ENCODE results near the gene PTPN1.
"Not testable (repeated sequence)": the region's sequence is repeated elsewhere in the genome, so short reads cannot be mapped to it uniquely, and the experiment has no call there.

Gene PTPN1

GRCh38 chr20:50509923-50510705 lies at the start of gene PTPN1:
PTPN1 (plus strand) TSS chr20:50510383; CDS start chr20:50510528, 145 bp downstream.
- peak; percentile 97 to 98 for DNase-seq (ENCODE audit: low read depth in 2 of 2)

- DNase-seq (ENCODE audit: low read depth in 2 of 2) = peak; percentile 47 to 58
Observed at GRCh38 chr20:50460608-50461267, 49.4 kb upstream of the PTPN1 start.

GRCh38 chr20:50462093-50462690 lies 48.0 kb upstream of the PTPN1 start:
- DNase-seq (ENCODE audit: low read depth in 2 of 2) = no peak

DNA sequence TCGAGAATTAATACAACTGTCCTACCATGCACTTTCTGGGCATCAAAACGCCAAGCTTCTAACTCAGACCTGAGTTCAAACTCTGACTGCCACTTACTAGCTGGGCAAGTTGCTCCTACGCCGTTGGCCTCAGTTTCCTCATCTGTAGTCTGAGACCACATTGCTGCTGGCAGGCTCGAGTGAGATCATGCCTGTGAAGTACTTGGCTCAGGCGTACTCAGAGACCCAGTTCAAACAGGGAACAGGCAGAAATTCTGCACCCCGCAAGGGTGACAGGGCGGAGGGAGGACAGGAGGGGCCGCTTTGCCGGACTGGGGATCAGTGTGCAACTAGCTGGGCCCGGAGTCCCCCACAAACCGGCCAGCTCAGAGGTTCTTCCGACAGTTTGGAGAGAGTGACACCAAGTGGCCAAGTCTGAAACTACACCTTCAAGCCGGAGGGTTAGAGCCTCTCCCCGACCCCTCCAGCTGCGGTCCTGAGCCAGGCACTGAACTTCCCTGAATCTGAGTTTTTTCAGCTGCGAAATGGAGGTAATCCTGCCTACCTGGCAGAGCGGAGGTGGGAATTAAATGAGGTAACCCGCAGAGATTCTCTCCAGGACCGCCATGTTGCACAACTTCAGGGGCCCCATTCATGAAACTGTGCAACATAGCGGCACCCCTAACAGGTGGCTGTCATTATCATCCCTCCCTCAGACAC lies 46.0 kb upstream of the PTPN1 start:
- DNase-seq (ENCODE audit: low read depth in 2 of 2) = no peak

DNA sequence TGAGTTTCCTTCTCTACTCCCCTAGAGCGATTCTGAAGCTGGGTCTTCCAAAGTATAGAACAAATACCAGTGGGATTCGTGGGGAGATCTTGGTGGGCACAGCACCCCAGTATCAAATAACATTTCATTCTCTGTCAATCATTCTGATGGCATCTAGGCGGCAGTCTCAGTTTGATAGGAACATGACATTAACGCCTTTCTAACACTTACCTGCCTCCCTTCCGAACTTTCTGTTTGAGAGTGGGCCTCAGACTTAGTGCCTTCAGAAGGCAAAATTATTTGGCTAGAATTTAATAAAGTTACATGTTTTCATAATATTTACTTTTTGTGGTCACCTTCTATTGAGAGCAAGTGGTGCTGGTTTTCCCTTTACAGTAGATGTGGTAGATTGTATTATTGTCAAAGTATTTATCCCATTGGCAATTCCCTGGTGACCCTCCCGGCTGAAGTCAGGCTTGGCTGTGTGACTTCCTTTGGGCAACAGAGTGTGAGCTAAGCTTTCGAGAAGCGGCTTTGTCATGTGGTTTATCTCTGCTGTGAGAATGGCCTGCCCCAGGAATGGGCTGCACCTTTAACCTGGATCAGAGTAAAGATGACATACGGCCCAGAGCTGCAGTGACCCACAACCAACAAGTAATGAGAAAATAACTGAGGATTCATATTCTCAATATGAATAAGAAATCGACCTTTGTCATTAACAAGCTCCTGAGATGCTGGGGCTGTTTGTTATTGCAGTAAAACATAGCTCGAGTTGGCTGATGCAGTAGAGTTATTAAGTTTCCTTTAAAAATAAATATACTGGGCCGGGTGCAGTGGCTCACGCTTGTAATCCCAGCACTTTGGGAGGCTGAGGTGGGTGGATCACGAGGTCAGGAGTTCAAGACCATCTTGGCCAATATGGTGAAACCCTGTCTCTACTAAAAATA lies 45.2 kb upstream of the PTPN1 start:
- DNase-seq (ENCODE audit: low read depth in 2 of 2) = no peak

GRCh38 chr20:50467174-50467573 lies 43.0 kb upstream of the PTPN1 start:
- DNase-seq (ENCODE audit: low read depth in 2 of 2) = no peak

DNA sequence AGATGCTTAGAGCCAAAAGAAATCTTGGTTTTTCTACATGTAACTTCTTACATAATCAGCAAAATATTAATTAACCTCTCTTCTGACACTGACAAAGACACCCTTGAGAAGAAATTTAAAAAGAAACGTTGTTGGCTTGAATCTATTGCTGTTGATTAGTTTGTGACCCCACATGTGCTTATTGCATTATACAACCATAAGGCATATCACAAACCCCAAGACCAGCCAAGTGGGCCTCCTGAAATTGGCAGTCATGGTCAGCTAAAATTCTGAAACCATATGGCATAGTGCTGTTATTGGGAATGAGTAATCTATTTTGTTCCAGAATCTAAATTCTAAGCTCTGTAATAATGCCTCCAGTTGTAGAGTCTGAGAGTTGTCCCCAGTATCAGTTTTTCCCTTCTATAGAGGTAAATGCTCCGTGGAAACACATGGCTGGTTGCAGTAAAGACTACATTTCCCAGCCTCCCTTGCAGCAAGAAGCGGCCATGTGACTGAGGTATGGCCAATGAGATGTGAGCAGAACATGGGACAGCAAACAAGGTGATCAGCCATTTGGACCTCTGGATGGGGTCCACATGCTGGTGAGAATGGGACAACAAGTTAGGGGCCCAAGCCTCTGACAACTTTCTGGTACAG lies 42.3 kb upstream of the PTPN1 start:
- no peak for DNase-seq (ENCODE audit: low read depth in 2 of 2)

- no peak for DNase-seq (ENCODE audit: low read depth in 2 of 2)
Observed at GRCh38 chr20:50468378-50468798, 41.8 kb upstream of the PTPN1 start.

DNA sequence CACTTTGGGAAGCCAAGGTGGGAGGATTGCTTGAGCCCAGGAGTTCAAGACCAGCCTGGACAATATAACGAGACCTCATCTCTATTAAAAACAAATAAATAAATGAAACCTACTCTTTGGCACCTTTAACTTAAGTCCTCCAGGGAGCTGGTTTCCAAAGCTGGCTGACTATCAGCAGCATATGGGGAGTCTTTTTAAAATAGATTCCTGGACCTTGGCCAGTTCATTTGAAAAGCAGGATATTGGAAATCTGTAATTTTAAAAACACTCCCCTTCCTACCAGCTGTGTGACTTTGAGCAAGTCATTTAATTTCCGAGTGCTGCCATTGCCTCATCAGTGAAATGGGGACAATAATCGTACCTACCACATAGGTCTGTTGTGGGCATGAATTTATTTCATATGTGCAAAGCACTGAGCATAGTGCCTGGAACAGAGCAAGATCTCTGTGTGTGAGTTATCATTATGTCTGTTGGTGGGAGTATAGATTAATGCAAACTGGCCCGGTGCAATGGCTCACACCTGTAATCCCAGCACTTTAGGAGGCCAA lies 40.9 kb upstream of the PTPN1 start:
- no peak for DNase-seq (ENCODE audit: low read depth in 2 of 2)

- DNase-seq (ENCODE audit: low read depth in 2 of 2) = no peak
Observed at GRCh38 chr20:50469796-50470195, 40.4 kb upstream of the PTPN1 start.

DNA sequence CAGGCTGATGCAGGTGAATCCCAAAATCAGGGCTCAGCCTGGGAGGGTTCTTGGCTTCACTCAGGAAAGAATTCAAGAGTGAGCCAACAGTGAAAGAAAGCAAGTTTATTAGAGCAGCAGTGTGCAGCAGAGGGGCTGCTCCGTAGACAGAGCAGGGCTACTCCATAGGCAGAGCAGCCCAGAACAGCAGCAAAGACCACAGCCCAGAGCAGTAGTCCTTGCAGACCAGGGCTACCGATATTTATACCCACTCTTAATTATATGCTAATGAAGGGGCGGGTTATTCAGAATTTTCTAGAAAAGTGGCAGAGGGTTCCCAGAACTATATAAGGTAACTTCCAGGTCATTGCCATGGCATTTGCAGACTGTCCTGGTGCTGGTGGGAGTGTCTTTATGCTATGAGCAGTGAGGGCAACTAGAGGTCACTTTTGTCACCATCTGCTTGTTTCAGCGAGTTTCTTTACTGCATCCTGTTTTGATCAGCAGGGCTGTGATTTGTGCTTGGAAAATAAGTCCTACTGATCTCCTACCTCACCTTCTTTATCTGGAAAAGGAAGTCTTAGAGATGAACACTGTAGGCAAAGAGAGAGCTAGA lies 39.8 kb upstream of the PTPN1 start:
- no peak for DNase-seq (ENCODE audit: low read depth in 2 of 2)

GRCh38 chr20:50471231-50471630 lies 39.0 kb upstream of the PTPN1 start:
- DNase-seq (ENCODE audit: low read depth in 2 of 2) = no peak

DNA sequence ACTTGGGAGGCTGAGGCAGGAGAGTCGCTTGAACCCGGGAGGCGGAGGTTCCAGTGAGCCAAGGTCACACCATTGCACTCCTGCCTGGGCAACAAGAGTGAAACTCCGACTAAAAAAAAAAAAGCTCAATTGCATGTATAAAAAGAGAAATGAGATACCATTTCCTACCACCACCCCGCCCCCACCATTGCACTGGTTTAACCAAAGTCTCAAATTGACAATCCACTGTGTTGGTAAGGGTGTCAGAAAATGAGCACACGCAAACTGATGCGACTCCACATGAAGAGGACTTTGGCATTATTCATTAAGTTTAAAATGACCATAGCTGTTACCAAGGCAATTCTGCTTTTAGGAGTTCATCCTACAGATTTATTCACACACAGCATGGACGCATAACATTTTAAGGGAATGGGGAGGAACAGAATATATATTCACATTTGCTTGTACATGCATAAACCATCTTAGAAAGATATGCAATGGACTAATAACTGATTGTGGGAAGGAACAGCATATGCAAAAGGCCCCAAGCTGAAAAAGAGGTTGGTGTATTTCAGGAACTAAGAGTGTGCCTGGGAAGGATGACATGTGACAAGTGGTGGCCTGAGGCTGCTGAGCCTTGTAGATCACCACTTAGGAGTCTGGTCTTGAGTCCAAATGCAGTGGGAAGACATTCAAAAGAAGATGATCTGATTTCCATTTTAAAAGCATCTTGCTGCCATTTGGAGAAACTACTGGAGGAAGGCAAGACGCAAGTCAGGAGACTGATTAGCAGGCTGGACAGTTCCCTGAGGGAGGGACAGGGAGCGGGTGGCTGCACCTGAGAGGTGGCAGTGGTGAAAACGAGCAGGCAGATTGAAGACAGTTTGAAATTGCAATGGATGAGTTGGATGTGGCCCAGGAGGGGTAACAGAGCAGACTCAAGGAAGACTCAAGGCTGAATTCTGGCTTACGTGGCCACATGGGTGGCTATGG lies 37.2 kb upstream of the PTPN1 start:
- no peak for DNase-seq (ENCODE audit: low read depth in 2 of 2)

DNA sequence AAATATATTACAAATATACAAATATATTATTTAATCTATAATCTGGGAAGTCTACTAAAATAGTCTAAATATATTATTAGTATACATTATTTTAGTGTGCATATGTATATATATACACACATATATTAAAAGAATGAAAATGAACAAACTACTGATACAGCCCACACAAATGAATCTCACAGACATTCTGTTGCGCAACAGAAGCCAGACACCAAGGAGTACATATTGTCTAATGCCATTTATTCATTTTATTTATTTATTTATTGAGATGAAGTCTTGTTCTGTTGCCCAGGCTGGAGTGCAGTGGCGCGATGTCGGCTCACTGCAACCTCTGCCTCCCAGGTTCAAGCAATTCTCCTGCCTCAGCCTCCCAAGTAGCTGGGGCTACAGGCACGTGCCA lies 35.8 kb upstream of the PTPN1 start:
- DNase-seq (ENCODE audit: low read depth in 2 of 2) = not testable (repeated sequence)

DNA sequence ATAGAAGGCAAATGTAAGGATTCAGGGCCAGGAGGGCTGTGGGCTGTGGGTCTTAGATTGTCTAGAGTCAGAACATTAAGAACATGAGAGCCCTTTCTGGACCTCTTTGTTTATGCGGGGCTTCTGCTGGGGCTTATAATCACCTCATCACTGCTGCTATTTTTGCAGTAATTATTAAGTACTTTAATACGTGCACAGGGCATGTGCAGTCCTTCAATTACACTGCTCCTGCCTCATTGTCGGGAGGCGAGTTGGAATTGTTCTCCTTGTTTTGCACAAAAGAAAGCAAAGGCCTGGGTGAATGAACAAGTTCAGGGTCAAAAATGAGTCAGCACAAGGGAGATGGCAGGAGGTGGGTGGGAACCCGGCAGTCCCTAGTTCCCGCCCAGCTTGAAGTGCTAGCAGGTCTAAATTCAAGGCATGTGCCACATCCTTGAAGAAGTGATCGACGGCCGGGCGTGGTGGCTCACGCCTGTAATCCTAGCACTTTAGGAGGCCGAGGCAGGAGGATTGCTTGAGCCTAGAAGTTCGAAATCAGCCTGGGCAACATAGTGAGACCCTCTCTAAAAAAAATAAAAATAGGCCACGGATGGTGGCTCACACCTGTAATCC lies 34.4 kb upstream of the PTPN1 start:
- no peak for DNase-seq (ENCODE audit: low read depth in 2 of 2)

- DNase-seq (ENCODE audit: low read depth in 2 of 2) = no peak
Observed at GRCh38 chr20:50477239-50477872, 32.8 kb upstream of the PTPN1 start.

GRCh38 chr20:50478162-50478990 lies 31.8 kb upstream of the PTPN1 start:
- no peak for DNase-seq (ENCODE audit: low read depth in 2 of 2)

Data from fibroblast of skin of left quadriceps (primary cell).